ENCODE measurements around the gene TLE7.

Gene TLE7

GRCh38 chr16:71442051-71442440 is at the start of gene TLE7:
Gene TLE7 (minus strand): TSS chr16:71442054. CDS start chr16:71433324, 8,730 bp downstream.
- no peak for DNase-seq (ENCODE audit: low read depth, low spot score)

GRCh38 chr16:71491054-71491453 is 49.2 kb upstream of the TLE7 start:
- no peak for DNase-seq (ENCODE audit: low read depth, low spot score)

GRCh38 chr16:71490361-71490760 is 48.5 kb upstream of the TLE7 start:
- no peak for DNase-seq (ENCODE audit: low read depth, low spot score)

- DNase-seq (ENCODE audit: low read depth, low spot score): no peak
Measured at GRCh38 chr16:71489122-71489521, 47.3 kb upstream of the TLE7 start, which contains the start of gene ZNF19. Gene ZNF19 (minus strand): TSS chr16:71489324. CDS start chr16:71482114, 7,210 bp downstream.

GRCh38 chr16:71484006-71484893 is 42.4 kb upstream of the TLE7 start:
- DNase-seq (ENCODE audit: low read depth, low spot score): peak; percentile 60

DNA sequence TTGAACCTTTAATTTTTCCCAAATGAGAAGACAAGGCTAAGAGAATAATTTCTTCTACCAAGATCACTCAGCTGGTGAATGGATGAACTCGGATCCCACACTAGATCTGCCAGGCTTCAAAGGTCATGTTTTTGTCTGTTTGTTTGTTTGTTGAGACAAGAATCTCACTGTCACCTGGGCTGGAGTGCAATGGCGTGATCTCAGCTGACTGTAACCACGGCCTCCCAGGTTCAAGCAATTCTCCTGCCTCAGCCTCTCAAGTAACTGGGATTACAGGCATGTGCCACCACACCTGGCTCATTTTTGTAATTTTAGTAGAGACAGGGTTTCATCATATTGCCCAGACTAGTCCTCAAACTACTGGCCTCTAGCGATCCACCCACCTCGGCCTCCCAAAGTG is 40.7 kb upstream of the TLE7 start:
- no peak for DNase-seq (ENCODE audit: low read depth, low spot score)

DNA sequence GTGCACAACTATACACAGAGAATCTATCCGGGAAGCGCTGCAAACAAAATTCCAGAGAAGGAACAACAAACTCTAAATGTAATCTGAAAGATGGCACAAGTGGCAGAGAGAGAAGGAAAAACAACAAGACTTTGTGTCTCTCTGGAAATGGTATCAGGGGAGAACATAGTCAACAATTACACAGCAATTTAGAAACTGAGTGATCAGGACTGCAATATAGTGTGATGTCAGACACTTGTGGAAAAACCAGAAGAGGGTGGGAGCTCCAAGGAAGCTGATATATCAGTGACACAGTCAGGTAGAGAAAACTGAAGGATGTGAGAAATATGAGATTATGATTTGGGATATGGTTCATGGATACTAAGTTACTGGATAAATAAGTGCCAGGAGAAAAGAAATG is 39.1 kb upstream of the TLE7 start:
- no peak for DNase-seq (ENCODE audit: low read depth, low spot score)

DNA sequence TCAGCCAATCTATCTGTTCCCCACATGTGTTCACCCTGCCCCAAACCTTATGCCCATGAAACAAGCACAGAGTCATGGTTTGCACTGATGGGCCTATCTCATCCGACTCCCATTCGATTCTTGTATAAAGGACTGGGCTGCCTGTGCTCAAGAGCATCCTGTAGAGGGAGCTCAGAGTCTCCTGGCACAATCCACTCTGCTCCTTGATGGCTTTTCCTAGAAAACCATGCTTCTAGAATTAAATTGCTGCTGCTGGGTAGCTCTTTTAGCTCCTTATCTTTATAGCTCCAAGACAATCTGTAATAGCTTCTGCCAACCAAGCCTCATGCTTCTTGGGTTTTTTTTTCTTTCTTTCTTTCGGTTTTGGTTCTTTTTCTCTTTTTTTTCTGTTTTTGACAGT is 37.6 kb upstream of the TLE7 start:
- DNase-seq (ENCODE audit: low read depth, low spot score): no peak

GRCh38 chr16:71476457-71477124 is 34.7 kb upstream of the TLE7 start:
- DNase-seq (ENCODE audit: low read depth, low spot score): no peak

GRCh38 chr16:71474864-71475263 is 33.0 kb upstream of the TLE7 start:
- no peak for DNase-seq (ENCODE audit: low read depth, low spot score)

DNA sequence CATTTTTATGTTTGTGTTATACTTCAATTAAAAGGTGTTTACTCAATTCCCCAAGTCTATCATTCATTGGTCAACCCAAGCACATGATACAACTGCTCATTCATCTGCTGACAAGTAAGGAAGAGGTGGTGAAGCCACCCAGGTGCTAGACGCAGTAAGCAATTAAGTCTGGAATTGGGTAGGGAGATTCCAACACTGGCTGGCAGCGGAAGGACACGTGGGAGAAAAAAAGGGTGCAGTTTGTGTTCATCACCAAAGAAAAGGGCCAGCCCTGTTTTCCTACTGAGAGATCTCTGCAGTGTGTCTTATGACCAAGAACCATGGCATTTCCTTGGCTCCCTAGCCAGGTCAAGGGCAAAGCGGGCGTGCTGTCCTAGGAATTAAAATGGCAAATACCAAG is 32.0 kb upstream of the TLE7 start:
- no peak for DNase-seq (ENCODE audit: low read depth, low spot score)

GRCh38 chr16:71472931-71473330 is 31.1 kb upstream of the TLE7 start:
- DNase-seq (ENCODE audit: low read depth, low spot score): no peak

- DNase-seq (ENCODE audit: low read depth, low spot score): no peak
Measured at GRCh38 chr16:71472051-71472450, 30.2 kb upstream of the TLE7 start.

DNA sequence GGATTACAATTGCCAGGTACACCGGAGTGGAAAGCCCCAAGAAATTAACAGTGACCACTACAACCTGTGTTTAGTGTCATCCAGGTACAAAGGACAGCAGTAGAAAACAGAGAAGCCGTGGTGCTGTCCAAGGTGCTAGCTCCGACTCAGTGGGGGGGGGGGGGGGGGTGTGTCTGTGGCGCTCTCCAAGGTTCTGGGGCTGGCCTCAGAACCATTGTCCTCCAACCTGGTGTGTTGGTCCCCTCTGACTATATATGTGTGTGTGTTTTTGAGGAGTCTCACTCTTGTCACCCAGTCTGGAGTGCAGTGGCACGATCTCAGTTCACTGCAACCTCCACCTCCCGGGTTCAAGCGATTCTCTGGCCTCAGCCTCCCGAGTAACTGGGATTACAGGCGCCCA is 26.0 kb upstream of the TLE7 start:
- DNase-seq (ENCODE audit: low read depth, low spot score): no peak

DNA sequence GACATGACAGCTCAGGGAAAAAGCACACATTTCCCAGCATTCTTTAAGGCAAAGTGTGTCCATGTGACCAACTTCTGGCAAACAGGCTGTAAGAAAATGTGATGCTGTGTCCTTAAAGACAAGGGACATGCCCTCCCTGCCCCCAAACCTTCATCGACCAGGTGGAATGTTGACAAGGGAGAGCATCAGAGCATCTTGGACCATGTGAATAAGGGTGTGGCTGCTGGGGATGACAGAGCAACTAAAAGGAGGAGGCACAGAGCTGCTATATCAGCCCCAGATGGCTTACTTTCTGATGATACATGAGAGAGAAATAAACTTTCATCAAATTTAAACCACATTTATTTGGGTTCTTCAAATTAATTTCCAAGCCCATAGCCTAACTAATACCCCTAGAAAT is 22.4 kb upstream of the TLE7 start:
- DNase-seq (ENCODE audit: low read depth, low spot score): no peak

DNA sequence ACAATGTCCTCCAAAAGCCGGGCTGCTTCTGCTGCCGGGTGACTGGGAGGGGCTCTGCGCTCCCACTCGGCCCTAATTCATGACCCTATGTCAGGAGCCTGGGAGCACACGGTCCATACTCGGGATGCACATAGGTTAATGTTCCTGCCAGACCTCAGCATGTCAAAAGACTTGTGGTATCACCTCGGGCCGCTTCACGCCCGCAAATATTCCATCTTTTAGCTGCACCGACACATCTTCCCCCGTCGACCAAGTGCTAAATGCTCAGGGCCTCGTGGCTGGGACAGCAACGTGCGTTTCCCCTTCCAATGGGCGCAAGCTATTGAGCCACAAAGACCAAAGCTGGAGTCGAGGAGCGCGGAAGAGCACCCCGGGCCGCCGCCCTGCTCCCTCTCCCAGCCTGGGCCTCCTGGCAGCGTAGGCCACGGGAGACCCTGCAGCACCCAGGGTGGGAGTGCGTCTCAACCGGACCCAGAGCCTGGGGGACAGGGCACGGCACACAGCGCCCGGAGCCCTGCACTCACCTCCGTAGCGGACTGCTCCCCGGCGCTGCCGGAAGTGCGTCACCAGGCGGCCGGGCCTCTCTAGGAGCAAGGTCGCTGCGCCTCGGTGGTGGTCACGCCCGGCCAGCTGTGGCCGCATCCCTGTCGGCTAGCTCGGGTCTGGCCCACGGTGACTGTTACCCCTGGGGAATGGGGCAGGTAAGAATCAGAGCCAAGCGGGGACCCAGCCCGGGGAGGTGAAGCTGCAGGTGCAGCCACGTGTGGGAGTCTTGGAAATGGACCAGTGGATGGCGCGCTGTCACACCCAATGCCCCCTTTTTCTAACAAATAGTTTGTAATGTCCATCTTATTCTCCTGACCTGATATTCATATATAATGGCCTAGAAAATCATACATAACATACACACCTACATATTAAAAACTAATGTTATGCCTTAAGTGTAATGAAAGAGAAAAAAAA is 20.1 kb upstream of the TLE7 start, which contains the start of gene ZNF23:
TSS of gene ZNF23 (minus strand) at position 562 of the 963 bp plus-strand sequence. CDS start 5,451 bp downstream, outside the sequence.
- peak; percentile 47 for DNase-seq (ENCODE audit: low read depth, low spot score)

DNA sequence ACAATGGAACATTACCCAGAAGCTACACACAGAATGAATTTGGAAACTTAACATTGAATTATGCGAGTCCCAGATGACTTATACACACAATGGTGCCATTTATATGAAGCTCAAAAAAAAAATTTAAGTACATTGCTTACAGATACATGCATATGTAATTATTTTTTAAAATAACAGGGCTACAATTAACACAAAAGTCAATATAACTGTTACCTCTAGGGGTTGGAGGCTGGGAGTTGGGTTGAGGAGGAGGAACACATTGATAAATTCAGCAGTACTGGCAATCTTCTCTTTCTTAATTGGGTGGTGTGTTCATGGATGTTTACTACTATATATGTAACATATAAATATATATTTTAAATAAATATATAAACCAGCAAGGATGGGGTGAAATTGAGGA is 19.1 kb upstream of the TLE7 start:
- no peak for DNase-seq (ENCODE audit: low read depth, low spot score)

DNA sequence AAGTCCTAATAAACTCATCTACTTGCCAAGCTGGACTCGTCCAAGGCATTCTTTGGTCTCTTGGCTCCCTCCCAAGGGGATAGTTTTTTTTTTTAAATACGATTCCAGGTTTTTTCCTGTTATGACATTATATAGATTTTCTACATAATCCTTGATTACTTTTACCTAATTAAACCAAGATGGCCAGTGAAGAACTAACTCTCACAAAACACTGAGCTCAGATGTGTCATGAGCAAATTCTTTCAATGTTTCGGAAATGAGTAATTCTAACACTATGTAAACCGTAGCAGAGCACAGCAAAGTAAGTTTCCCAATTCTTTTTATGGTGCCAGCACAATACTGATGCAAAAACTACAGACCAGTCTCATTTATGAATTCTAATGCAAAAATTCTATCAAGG is 18.4 kb upstream of the TLE7 start:
- DNase-seq (ENCODE audit: low read depth, low spot score): no peak

DNA sequence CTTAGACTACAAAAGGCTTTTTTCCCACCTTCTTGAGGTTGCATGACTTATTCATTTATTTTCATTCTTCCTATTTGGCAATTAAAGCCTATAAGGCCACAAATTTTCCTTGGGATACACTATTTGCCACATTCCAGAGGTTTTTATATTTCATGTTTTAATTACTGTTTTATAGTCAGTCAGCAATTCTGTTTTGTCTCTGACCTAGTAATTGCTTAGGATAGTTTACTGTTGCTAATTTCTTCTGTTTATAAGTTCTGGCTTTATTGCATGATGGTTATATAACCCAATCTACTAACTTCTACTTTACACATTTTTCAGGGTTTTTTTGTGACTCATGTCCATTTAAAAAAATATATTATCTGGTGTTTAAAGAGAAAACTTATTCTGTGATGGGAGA is 17.7 kb upstream of the TLE7 start:
- DNase-seq (ENCODE audit: low read depth, low spot score): no peak

GRCh38 chr16:71456801-71457200 is 14.9 kb upstream of the TLE7 start:
- no peak for DNase-seq (ENCODE audit: low read depth, low spot score)

DNA sequence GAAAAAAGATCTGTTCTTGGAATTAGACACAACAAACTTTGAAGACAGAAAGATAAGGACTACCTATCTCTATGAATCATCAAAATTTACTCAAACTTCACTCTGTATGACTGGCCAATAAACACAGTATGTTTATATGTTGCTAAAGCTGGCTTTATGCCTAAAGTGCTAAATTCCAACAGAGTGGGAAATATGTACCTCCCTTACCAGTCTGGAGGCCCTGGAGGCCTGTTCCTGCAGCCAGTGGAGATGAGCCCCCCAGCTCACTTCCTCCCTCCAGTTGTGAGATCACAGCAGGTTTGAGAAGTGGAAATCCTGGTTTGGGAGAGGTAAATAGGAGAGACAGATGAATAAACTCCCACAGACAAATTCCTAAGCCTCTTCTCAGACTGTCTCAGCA is 11.2 kb upstream of the TLE7 start:
- no peak for DNase-seq (ENCODE audit: low read depth, low spot score)

GRCh38 chr16:71449020-71449419 is 7.2 kb upstream of the TLE7 start:
- no peak for DNase-seq (ENCODE audit: low read depth, low spot score)

Measured in activated CD4-positive, CD25-positive, alpha-beta regulatory T cell treated with anti-CD3 and anti-CD28 coated beads, Interleukin-2, amount 50 U/mL, for 16 hours (primary cell).